A172 (cell line): ENCODE data around the gene TRIM66. TPM values are rescaled to one million over a fixed set of nuclear protein-coding genes. Genes with fewer than 3 reads are reported as not detected.

Experiments used
- DNase-seq: peaks from one replicate; pipeline ENCODE4 v3.0.0-alpha.2; 2015; ENCODE audit warnings: low spot score
- total RNA-seq: library from RNA; depleted of rRNA; stranded (reverse); fragments of >200 nt; shearing (Covaris generic); gene quantifications from 2 replicates; pipeline ENCODE4 v1.2.3, GENCODE V29; 2014; rRNA removed

TRIM66 gene
- total RNA-seq, 1 experiment from 2014 or later = 1.4 TPM

GRCh38 chr11:8566613-8567210, 115.8 kb downstream of the TRIM66 start:
- peak; percentile 64 for DNase-seq

- peak; percentile 13 for DNase-seq
Measured at GRCh38 chr11:8564526-8564925, 117.9 kb downstream of the TRIM66 start.

Other genes starting within 250 kb of the TRIM66 start
- gene STK33, start 88.4 kb downstream of the TRIM66 start, total RNA-seq = 17.2 and 31.3 TPM in 2 replicates
- 724 and 1,393 TPM in 2 replicates for gene RPL27A, start 127 bp upstream of the TRIM66 start, total RNA-seq
- gene AKIP1, start 228.5 kb upstream of the TRIM66 start, total RNA-seq = 126 and 130 TPM in 2 replicates